Measurements from ENCODE around the gene PSMA5. TPM values are rescaled to one million over a fixed set of nuclear protein-coding genes. Genes with fewer than 3 reads are reported as not detected.
A peak's percentile ranks its signal among the peaks of the same experiment; 100 is the strongest.

Gene PSMA5
- total and polyA plus RNA-seq, 2 of the 13 experiments (the other 11 are each of a cell fraction or from before 2014, with no cell fraction given): 140 to 169 TPM

DNA sequence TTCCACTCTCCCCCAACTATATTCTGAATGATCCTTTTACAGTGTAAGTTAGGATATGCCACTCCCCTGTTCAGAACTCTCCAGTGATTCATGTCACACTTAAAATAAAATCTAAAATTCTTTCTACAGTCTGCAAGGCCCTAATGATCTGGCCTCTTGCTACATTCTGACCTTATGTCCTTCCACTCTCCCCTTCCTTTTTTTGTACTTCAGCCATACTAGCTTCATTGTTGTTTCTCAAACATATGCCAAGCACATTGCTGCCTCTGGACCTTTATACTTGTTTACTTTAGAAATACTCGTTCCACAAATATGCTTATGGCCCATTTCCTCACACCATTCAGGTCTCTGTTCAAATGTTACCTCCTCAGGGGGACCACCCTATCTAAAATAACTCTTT is 14.8 kb upstream of the PSMA5 start (continued):
- TF ChIP-seq KDM1A (CRISPR knock-in tag; IDR thresholded peaks at IDR 0.05): peak; percentile 58; the same call in 1 of the 2 replicates
- no peak for TF ChIP-seq ZNF234 (CRISPR knock-in tag; conservative IDR thresholded peaks at IDR 0.05)
- TF ChIP-seq ZNF292 (CRISPR knock-in tag; IDR thresholded peaks at IDR 0.05; ENCODE audit: borderline replicate concordance, low read depth): no peak
- TF ChIP-seq HHEX (CRISPR knock-in tag; IDR thresholded peaks at IDR 0.05): peak; percentile 99
- TF ChIP-seq KAT8 (CRISPR knock-in tag; IDR thresholded peaks at IDR 0.05): peak; percentile 50; the same call in 1 of the 2 replicates
- 0 out of 2 replicates have a peak, but pooled peaks have one; percentile 21 for TF ChIP-seq NR2C2 (CRISPR knock-in tag; IDR thresholded peaks at IDR 0.05; ENCODE audit: borderline replicate concordance)
- no peak for TF ChIP-seq RFX3 (CRISPR knock-in tag; IDR thresholded peaks at IDR 0.05)
- TF ChIP-seq ATM (IDR thresholded peaks at IDR 0.05; ENCODE audit: borderline replicate concordance): no peak
- peak; percentile 71 for TF ChIP-seq TBX2 (CRISPR knock-in tag; IDR thresholded peaks at IDR 0.05; ENCODE audit: borderline replicate concordance)
- TF ChIP-seq ZNF275 (CRISPR knock-in tag; IDR thresholded peaks at IDR 0.05; ENCODE audit: borderline replicate concordance): no peak
- peak; percentile 7; the same call in 1 of the 2 replicates for TF ChIP-seq MNT (IDR thresholded peaks at IDR 0.05)
- peak; percentile 57 for TF ChIP-seq FOXK2 (IDR thresholded peaks at IDR 0.05)
- TF ChIP-seq ZNF776 (CRISPR knock-in tag; IDR thresholded peaks at IDR 0.05): no peak
- TF ChIP-seq ZGPAT (CRISPR knock-in tag; IDR thresholded peaks at IDR 0.05): peak; percentile 79
- TF ChIP-seq FOXA1 (IDR thresholded peaks at IDR 0.05): peak; percentile 72
- TF ChIP-seq FOXA1 (CRISPR knock-in tag; IDR thresholded peaks at IDR 0.05): peak; percentile 85
- no peak for TF ChIP-seq SOX6 (IDR thresholded peaks at IDR 0.05)
- peak; percentile 79 for TF ChIP-seq SOX6 (CRISPR knock-in tag; IDR thresholded peaks at IDR 0.05)
- peak; percentile 74; the same call in 1 of the 2 replicates for TF ChIP-seq ZNF878 (CRISPR knock-in tag; IDR thresholded peaks at IDR 0.05)
- TF ChIP-seq MTA3 (CRISPR knock-in tag; IDR thresholded peaks at IDR 0.05): no peak
- no peak for TF ChIP-seq ZNF281 (CRISPR knock-in tag; IDR thresholded peaks at IDR 0.05; ENCODE audit: borderline replicate concordance)
- TF ChIP-seq ZNF367 (CRISPR knock-in tag; IDR thresholded peaks at IDR 0.05; ENCODE audit: borderline replicate concordance): no peak
- TF ChIP-seq MLLT10 (CRISPR knock-in tag; IDR thresholded peaks at IDR 0.05): no peak
- TF ChIP-seq NR2F6 (IDR thresholded peaks at IDR 0.05): peak; percentile 90
- TF ChIP-seq NR2F6 (CRISPR knock-in tag; IDR thresholded peaks at IDR 0.05): peak; percentile 85
